Activated CD4-positive, alpha-beta T cell treated with anti-CD3 and anti-CD28 coated beads, Interleukin-2, amount 50 U/mL, for 16 hours (primary cell): ENCODE data around the gene TGM4.
A peak's percentile ranks its signal among the peaks of the same experiment; 100 is the strongest.
"Not testable (repeated sequence)": the region's sequence is repeated elsewhere in the genome, so short reads cannot be mapped to it uniquely, and the experiment has no call there.

ENCODE experiments used
- DNase-seq: peaks from one replicate; pipeline ENCODE4 v3.0.0-alpha.2; 2020

TGM4 gene

DNA sequence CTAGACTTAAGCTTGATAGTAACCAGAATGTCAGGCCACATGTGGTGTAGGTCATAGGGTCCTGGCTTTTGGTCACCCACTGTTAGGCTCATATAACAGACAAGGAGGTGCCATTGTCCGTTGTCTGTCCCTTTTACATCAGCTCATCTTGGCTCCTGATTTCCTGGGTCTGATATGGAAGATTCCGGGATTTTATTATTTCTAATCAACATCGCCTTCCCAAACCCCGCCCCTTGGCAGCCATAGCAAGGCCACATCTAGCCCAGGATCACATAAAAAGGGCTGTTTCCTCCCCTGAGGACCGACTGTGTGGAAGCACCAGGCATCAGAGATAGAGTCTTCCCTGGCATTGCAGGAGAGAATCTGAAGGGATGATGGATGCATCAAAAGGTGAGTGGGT lies at the start of gene TGM4:
Gene TGM4, plus strand, starts transcription at position 301 of the 400 bp plus-strand sequence. Its CDS starts 71 bp downstream, at position 372.
- DNase-seq: no peak

DNA sequence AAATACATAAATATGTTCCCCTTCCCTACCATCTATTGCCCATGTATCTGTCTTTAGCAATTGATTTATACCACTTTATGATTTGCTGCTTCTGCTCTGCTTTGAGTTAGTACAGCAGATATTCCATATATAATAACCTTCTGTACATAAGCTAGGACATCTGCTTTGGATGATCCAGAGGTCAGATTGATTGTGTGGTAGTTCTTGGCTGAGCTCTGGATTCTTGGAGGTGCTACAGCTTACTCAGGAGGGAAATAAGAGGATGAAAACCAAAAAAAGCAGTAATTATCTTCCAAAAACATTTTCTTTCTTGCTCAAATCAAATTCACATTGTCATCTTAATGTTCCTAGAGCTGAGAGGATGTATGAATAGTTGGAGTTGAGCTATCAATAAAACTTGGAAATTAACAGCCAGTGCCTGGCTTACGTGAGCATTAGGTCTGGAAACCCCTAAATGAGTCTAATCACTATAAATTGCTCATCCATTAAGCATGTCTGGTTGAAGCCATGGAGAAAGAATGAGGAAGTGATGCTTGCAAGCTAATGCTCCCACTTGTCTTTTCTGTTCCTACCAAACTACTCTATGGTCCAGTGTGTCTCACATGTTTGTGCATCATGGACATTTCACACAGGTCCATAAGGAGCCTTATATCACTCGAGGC lies 49.0 kb upstream of the TGM4 start:
- DNase-seq: no peak

DNA sequence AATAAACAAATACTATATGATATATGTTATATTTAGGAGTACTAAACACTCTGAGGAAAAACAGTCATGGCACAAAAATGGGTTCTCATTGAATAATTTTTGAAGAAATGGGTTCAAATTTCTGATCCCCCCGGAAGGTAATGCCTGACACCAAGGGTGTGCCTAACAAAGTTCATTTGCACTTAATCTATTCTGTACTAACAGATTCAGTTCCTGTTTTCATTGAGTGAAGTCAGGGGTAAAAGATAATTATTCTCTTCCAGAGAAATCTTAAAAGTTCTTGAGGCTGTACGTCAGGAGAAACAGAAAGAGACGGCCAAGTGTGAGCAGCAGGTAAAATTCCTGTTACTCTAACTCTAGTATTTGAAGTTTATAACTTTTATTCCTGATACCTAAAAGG lies 47.2 kb upstream of the TGM4 start:
- no peak for DNase-seq

DNA sequence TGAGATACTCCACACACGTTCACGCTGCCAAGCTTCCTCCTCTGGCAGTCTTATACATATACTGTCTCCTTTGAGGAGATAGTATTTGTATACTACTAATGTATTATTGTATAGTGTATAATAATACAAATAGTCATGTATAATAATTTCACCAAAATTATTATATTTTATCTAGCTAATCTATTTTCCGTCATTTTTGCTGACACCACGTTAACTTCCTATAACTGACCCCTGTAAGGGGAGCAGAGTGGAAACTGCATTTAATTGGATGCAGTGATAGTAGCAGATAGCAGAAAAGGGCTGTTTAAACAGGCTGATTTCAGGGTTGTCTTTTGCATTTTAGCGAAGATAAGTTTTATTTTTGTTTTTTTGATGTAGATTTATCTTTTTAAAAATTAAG lies 43.2 kb upstream of the TGM4 start:
- DNase-seq: no peak

DNA sequence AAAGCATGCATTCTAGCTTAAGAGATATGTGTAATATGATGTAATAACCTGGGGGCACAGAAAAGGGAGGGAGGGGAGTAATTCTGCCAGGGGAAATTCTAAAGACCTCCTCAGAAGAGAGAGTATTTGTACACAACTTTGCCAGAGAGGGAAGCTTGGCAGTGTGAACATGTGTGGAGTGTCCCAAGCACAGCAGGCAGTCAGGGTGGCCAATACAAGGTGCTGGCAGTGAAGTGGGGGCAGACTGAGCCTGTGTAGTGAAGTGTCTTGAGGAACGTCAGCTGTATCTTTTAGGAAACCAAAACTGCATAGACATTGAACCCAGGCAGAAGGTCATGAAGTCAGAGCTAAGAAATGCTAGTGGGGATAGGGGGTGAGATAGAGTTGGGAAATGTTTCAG lies 42.4 kb upstream of the TGM4 start:
- DNase-seq: no peak

DNA sequence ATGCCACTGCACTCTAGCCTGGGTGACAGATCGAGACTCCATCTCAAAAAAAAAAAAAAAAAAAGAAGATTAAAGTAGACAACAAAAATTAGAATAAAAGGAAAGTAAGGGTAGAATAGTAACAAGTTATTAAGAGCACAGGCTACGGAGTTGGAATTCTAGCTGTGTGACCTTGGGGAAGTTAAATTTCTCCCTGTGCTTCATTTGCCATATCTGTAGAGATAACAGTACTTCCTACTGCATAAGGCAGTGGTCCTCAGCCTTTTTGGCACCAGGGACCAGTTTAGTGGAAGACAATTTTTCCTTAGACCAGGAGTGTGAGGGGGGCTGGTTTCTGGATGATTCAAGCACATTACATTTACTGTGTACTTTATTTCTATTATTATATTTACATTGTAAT lies 41.4 kb upstream of the TGM4 start:
- DNase-seq: no peak

DNA sequence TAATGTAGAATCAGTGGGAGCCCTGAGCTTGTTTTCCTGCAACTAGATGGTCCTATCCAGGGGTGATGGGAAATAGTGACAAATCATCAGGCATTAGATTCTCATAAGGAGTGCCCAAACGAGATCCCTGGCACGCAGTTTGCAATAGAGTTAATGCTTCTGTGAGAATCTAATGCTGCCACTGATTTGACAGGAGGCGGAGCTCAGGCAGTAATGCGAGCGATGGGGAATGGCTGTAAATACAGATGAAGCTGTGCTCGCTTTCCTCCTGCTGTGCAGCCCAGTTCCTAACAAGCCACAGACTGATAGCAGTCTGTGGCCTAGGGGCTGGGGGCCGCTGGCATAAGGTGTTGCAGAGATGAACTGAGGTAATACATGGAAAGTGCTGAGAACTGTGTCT lies 41.0 kb upstream of the TGM4 start:
- no peak for DNase-seq

DNA sequence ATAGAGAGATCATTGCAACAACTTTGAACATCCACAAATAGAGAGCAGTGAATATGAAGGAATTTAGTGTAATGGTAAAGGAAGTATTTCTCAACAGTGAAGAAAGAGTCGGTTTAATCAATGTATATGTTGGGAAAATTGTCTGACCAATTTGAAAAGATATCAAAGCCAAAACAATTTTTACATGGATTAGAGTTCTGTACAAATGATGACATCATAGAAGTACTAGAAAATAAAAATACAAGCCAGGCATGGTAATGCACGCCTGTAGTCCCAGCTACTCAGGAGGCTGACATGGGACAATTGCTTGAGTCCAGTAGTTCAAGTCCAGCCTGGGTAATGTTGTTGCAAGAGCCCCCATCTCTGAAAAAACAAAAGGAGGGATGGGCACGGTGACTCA lies 38.7 kb upstream of the TGM4 start:
- no peak for DNase-seq

DNA sequence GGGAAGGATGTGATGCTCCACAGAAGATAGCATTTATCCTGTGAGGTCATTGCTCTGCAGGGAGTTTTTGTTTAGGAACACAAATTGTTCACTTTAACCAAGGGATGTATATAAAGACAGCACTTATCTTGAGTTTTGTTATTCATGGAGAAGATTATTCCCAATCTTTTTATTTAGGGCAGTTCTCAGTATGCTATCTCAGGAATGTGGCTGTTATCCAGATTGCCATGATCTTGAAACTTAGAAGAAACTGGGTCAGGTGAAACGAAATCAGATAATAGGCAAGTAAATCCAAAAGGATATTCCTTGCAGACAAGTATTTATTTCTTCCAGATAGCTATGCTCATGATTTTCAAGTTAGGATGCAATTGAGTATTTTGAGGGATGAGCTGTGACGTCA lies 32.0 kb upstream of the TGM4 start:
- DNase-seq: no peak

DNA sequence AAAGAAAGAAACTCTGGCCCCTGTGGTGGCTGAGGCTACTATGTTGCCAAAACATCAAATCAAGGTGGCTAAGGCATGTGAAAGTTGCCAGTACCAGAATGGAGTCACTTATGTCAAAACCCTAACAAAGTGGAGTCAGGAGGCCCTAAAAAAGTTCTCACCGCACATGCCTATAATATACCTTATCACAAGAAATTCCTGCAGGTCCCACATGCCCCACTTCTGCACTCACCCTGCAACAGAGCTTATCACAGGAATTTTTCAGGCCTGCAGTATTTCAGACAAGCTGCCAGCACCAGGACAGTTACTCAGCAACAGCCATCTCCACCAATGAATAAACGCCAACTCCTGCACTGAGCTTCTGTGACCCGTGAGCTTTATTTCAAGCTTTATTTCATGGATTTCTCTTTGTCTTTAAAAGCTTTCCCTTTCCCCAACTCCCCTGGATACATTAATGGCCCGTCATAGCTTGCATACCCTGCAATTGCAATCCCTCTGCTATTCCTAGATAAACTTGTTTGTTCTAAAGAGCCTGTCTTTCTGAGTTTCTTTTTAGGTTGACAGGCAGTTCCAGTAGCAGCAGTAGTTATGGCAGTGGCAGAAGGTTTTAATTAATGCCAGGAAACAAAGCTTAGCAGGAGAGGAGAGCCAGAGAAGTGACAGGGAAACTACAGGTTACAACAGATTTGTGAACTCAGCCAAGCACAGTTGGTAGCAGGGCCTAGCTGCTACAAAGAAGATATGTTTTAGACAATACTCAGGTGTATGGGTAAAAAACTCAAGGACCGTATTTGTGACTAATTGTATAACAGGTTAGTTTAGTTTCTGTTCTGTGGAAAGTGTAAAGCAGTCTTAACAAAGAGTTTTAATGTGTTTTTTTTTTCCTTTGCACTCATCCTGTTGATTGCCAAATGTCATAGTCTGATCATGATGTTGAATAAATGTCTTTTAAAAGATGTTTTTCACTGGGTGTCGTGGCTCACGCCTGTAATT lies 28.6 kb upstream of the TGM4 start:
- DNase-seq: no peak

DNA sequence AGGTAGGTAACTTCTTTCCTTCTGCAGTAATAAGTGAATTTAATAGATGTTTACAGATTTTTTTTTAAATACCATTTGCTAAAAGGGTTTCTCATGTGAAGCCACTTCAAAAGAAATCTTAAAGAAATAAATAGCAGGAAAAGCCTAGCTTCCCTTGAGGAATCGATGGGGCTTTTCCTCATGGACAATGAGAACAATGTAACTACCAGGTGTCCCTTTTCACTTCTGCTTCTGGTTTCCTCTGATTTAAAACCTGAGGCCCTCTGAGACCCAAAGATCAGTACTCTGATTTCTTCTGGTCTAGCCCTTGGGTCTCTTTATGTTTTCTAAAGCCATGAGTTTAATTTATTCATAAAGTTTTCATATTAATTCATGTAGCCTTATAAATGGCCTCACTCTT lies 25.8 kb upstream of the TGM4 start:
- no peak for DNase-seq

DNA sequence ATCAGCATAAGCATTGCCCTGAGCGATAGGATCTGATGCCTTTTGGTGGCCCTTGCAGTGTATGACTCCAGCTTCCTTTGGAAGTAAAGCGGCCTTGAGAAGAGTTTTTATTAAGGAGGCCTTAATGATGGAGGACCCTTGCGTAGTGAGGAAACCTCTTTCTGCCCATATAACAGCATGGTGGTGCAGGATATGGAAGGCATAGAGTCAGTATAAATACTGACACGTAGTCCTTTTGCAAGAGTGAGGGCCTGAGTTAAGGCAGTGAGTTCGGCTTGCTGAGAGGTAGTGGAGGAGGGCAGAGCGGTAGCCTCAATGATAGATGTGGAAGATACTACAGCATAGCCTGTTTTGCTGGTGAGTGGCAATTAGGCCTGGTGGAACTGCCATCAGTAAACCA lies 17.7 kb upstream of the TGM4 start:
- not testable (repeated sequence) for DNase-seq

DNA sequence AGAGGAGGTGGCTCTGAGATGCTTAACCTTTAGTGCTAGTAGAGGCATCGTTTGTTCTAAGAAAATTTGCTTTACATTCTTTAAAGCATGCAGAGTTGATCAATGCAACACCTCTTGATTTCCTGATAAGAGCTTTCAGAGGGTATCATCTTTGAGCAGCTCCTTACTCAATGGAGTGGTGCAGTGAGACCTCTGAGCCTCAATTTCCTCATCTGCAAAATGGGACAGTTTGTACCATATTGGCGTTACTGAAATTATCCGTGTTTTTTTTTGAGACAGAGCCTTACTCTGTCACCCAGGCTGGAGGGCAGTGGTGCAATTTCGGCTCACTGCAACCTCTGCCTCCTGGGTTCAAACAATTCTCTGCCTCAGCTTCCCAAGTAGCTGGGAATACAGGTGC lies 14.3 kb upstream of the TGM4 start:
- no peak for DNase-seq

DNA sequence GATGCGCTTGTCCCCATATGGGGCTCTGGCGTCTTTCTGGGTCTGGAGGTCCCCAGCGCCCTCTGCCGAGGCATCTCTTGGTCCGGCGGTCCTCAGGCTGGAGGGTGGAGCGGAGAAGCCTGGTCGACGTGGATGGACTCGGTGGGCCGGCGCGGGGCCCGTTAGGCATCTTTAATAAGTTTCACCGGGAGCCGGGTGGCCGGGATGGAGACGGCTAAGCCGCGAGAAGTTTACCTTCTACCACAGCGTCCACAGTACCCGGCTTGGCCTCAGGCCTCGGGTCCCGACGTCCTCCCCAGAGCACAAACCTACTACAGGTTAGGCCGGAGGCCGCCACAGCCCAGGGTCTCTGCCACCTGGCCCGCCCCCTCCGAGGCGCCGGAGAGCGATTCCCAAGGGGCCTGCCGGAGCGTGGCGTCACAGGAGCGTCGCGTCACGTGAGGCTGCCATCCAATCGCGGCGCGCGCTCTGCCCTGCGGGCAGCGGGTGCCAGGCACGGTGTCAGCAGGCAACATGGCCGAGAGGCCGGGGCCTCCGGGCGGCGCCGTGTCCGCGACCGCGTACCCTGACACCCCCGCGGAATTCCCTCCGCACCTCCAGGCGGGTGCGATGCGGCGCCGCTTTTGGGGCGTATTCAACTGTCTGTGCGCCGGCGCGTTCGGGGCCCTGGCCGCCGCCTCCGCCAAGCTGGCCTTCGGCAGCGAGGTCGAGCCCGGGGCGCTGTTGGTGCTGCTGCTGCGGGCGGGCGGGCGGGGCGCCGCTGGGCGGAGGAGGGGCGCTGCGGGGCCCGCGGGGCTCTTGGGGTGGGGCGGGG lies 12.8 kb upstream of the TGM4 start, which contains the start of gene TMEM42:
Gene TMEM42, plus strand, starts transcription at position 501 of the 814 bp plus-strand sequence. Its CDS starts 13 bp downstream, at position 514.
- peak; percentile 92 for DNase-seq

DNA sequence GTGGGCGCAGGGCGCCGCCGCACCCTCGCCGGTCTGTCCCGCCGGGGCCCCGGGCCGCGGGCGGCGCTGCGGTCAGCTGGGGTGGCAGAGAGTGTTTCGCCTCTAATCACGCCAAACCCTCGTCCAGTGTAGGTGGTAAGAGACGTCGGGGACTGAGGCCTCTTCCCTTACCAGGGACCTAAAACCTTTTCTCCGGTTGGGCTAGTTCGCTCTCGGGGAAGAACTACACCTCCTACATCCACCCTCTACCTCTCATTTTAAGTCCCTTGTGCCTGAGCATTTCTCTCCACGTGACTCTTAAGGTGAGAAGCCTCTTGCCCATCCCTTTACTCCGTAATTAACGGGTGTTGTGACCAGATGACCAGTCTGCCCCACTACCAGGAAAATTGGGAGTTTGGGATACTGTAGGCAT lies 12.2 kb upstream of the TGM4 start:
- peak; percentile 27 for DNase-seq

DNA sequence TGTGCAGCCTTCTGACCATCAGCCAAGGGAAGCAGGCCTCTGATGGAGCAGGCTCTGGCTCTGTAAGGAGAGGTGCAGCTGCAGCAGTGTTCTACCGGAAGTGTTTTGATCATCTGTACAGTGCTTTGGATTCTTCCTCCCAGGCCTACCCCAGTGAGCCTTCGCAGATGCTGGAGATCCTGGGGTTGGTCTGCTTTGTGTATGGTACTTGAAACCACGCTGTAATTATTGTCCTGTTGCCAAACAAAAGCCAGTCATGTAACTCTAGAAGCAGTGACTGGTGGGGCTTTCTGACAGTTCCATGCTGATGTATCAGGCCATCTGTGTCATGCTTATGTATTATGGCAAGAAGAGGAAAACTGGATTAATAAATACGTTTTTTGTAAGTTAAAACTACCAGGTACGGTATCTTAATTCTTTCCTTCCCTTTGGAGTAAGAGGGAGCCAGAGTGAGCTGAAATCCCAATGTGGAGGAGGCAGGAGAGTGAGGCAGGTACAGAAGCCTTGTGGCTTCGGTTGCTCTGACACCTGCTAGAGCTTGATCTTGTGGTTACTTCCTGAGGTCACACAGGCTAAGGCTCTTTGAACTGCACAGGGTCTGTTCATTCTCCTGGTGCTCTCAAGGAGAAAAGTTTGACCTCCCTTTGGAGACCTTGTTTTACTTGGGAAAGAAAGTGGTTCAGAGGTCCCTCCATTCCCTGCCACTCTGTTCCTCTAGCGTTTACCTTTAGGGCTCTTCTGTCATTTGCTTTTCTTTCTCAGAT lies 9.0 kb upstream of the TGM4 start:
- DNase-seq: no peak

DNA sequence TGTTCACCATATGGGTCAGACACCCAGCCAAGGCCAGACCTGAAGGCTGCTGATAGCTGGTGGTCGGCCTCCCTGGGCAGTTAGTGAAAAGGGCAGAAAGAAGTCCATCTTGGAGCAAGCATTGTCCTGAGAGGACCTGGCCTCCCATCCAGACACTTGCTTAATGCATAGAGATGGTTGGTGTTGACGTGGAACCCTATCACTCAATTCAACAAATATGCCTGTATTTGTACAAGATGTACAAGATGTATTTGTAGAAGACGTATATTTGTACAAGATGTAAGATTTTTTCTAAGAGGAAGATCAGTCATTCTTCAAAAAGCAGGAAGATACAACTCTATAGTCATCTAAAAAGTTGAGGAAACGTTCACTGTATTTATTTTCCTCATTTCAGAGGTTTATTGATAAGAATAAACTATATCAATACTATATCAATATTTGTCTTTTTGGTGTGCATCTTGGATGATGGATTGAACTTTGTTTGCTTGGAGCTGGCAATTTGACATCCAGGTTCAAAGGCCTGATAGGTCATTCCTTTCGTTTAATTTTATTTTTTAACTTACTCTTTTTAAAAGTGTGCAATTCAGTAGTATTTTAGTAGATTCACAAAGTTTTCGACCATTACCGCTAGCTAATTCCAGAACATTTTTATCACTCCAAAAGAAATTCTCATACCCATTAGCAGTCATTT lies 6.8 kb upstream of the TGM4 start:
- DNase-seq: no peak

DNA sequence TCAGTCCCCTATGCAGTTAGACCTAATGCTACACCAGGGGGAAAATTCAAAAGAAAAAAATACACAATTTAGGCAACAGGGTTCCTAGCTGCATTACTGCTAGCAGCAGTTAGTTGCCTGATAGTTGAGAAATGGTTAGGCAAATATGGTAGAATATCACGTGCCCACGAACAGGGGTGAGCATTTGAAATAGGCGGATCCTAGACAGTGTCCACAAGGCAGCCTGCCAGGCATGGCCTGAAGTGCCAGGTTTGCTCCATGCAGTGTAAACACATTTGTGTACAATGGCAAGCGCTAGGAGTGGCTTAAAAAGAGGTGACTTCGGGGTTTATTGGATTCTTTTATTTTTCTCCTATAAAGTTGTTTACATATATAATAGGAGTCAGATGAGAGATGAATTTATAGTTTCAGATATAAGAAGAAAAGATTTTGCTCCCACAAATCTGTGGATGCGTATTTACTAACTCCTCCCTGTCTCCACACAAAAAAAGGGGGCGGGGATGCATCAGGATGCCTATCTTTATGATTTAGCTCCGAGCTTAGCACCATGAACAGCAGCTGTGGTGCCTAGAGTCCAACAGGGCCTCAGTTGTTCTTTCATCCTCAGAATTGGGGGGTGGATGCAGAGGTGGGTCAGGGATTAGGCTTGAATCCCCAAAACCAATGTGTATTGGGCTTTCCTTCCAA lies 3.9 kb upstream of the TGM4 start:
- no peak for DNase-seq

DNA sequence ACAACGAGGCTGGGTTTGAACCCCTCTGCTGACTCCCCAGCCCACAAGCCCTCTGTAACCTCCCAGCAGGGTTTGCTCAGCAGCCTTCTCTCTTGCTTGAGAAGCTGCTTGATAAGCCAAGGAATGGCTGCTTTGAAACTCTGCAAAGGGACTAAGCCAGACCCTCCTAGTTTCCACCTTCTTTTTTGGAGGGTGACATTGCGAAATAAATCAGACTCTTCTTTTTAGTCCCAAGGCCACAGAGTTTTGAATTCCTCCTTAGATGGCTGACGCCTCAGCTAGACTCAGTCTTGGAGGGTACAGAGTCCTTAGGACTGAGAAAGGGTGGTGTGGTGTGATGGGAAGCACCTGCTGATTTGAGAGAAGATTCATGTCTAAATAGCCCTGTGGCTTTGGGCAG lies 1.2 kb downstream of the TGM4 start:
- no peak for DNase-seq

DNA sequence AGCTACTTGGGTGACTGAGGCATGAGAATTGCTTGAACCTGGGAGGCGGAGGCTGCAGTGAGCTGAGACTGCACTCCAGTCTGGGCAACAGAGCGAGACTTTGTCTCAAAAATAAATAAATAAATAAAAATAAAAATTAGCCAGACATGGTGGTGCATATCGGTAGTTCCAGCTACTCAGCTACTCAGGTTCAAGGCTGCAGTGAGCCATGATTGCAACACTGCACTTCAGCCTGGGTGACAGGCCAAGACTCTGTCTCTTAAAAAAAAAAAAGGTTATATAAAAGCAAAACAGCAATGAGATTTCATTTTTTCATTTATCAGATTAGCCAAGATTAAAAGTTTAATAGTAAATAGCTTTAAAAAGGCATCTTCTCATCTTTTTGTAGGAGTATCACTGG lies 2.9 kb downstream of the TGM4 start:
- no peak for DNase-seq

DNA sequence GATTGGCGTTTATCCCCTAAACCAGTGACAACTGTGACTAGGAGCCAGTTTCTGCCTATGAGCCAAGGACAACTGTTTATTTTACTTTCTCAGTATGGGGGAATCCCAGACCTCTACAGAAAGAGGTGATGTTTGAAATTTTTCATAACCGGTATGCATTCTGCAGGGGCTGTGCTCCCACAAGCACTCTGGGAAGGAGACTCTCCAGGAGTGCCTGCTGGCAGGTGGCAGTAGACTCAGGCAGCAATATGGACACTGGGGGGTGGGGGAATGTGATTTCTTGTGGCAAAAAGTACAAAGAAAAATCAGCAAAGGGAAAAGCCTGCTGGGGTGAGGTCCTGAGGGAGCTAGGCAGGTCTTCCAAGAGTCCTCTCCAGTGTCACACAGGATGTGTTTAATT lies 5.9 kb downstream of the TGM4 start:
- DNase-seq: no peak
